NCI-H146 treated with DMSO at 0.1 percent for 48 hours (cell line): ENCODE measurements around the gene KDM2B.
A peak's percentile ranks its signal among the peaks of the same experiment; 100 is the strongest.
"Not testable (repeated sequence)": the region's sequence is repeated elsewhere in the genome, so short reads cannot be mapped to it uniquely, and the experiment has no call there.

ENCODE experiments used
- DNase-seq: peaks from one replicate; lab custom pipeline; 2025; ENCODE audit not compliant: unreplicated experiment; lab: John Stamatoyannopoulos, UW

The KDM2B gene

GRCh38 chr12:121584885-121585284 is 4.1 kb upstream of the KDM2B start:
- DNase-seq = not testable (repeated sequence)

DNA sequence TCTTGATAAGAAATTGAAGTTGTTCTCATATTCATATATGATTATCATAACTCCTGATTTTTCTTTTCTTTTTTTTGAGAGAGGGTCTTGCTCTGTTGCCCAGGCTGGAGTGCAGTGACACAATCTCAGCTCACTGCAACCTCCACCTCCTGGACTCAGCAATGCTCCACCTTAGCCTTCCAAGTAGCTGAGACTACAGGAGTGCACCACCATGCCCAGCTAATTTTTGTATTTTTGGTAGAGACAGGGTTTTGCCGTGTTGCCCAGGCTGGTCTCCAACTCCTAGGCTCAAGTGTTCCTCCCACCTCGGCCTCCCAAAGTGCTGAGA is 2.5 kb upstream of the KDM2B start:
- DNase-seq = not testable (repeated sequence)

GRCh38 chr12:121582583-121583333 is 1.9 kb upstream of the KDM2B start:
- no peak for DNase-seq

GRCh38 chr12:121581686-121582429 is 1.0 kb upstream of the KDM2B start:
- DNase-seq = no peak

DNA sequence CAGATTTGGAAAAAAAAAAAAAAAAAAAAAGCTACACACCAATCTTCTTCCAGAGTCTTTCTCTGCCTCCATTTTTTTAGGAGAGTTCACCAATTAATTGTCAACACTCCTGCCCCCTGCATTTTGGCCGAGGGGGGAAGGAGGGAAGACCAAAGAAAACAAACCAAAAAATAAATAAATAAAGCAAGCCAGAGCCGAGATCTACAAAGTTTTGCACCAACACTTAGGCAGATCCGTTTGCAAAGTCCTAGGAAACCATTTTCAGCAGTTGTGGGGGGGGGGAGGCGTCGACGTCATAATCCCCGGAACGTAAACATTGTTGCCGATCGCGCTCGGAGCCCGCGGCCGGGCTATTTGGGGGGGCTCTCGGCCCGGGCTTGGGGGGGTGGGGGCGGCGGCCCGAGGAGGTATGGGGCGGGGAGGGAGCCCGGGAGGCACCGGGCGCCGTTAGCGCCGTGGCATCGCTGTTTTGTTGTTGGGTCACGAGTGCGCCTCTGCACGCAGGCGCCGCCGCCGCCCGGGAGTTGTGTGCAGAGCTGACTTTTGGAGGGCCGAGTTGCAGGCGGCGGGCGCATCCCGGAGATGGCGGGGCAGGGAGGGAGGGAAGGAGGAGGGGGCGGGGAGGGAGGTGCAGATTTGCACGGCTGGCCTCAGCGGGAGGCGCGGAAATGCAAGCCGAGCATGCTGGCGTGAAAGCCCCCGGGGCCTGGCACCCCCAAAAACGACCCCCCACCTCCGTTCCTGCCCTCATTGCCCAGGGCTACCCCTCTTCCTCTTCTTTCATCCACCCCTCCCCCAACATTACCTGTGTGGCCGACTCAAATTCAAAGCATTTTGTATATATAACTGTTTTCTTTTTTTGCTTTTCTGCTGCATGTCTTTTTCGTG is 598 bp downstream of the KDM2B start:
- peak; percentile 32 for DNase-seq

- DNase-seq = no peak
These were observed 1.5 kb downstream of the KDM2B start for GRCh38 chr12:121579190-121579791.

DNA sequence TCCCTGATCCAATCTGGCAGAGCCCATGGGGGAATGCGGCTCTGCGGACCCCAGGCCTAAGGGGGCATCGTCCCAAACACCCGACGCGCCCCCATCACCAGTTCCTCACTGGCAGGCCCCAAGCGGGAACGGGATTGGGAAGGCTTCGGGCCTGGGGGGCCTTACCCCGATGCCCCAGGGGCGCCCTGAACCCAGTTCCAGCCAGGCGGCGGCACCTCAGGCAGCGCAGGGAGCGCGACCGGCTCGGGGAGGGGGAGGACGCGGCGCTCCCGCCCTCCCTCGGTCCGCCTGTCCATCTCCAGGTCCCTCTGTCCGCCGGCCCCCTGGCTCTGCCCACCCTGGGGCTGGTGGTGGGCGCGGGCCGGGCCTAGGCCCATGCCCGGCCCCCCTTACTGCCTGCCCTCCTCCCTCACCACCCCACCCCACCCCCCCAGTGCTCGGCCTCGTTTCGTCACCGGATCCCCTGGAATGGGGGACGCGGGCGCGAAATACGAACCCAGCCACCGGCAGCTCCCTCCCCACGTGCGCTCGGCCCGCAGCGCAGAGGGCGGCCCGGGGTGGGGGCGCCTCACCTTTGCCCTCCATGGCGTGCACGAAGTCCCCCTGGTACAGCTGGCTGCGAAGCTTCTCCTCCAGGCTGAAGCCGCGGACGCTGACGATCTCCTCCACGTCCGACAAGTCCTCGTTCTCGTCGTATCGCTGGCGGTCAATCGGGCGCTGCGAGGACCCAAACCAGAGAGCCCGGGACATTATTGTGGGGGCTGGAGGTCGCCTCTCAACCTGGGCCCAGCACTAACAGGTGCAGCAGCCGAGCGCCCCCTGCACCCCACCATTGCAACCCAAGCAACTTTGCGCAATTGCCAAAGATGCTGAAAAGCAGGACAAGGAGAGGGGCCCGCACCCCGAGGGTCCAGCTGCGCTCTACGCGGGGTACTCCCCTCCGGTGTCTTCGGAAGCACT is 2.3 kb downstream of the KDM2B start:
- no peak for DNase-seq

DNA sequence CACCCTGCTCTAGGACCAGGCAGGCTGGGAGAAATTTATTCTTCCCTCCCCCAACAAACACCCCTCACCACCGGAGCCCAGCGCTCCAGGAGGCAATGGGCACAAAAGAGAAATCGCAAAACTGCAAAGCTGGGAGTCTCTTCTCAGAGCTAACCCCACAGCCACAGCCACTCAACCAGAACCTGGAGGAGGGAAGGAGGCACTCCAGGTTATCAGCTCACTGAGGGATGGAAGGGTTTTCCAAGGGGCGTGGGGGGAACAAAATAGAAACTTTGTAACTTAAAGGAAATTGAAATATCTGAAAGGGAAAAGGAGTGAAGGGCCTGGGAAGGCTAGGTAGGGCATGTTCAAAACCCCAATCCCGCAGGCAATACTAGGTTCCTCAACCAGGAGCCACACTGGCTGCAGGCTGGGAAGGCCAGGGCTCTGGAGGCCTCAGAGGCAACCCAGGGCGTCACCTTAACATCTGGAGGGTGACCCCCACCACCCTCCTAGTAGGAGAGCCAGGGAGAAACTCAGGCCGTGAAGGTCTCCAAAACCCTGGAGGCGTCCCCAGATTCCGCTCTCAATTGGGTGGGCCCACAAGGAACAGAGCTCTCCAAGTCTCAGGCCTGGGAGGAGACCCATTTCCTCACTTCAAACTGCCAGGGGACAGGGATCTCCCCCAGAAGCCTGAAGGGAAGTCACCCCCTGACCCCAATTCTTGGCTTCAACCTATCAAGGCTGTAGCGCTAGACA is 3.2 kb downstream of the KDM2B start:
- DNase-seq = no peak

- no peak for DNase-seq
These were observed 3.9 kb downstream of the KDM2B start for GRCh38 chr12:121576851-121577391.

DNA sequence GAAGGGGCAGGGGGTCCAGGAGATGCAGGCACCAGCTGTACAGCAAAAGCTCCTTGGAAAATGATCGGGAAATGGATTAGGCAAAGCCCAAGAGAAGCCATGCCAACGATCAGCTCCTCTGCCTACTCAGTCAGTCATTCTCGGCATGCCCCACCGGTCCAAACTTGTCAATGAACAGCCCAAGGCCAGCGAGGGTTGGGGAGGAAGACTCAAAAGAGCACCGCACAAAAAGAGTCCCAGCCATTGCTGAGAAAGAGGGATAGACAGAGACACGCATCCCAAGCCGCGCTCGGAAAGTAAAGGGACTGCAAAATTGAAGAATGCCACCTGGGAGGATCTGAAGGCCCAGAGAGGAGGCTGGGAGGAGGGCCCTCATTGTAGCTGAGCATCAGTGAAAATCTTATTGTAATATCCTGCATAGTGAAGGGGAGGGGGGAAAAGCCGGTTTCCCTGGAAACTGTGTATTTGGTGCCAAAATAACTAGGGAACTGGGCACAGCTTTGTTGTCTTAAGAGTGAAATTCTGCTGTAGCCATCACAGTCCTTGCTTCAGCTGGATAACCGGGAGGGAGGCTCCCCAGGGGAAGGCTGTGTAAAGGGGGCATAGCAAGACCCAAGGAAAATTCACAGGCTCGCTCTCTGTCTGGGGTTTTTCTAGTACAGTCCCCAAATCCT is 4.7 kb downstream of the KDM2B start:
- no peak for DNase-seq

DNA sequence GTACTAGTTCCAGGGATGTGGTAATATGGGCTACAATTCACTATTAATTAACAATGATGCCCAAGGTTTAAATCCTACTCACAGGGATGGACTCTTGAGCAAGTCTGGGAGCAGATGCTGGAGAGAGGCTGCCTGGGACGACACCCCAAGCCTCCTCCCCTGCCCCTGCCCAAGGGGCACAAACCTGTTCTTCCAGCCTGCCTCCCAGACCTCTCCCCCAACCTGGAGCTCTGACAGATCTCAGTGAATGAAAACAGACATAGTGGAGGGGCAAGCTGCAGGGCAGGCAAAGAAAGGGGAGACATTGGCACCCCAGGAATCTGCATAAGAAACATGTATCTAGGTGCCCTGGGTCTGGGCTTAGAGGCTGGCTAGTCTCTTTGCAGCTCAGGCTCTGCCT is 5.8 kb downstream of the KDM2B start:
- DNase-seq = no peak

DNA sequence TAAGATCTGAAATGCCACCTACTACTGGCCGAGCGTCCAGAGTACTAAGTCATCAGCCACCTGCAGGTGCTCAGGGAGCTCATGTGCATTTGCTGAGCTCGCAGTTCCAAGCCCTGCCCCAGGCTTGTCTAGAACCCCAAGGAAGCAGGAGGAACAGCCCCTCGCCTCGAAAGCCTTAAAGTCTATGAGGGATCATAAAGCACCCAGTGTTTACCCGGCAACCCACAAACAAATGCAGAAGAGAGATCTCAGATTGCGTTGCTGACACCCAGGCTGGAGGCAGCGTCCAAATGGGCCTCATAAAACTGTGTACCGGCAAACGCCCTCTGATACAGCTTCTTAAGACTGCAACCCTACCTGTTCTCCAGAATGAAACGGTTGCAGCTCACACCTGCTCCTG is 6.8 kb downstream of the KDM2B start:
- no peak for DNase-seq

GRCh38 chr12:121571920-121572319 is 8.9 kb downstream of the KDM2B start:
- DNase-seq = no peak

DNA sequence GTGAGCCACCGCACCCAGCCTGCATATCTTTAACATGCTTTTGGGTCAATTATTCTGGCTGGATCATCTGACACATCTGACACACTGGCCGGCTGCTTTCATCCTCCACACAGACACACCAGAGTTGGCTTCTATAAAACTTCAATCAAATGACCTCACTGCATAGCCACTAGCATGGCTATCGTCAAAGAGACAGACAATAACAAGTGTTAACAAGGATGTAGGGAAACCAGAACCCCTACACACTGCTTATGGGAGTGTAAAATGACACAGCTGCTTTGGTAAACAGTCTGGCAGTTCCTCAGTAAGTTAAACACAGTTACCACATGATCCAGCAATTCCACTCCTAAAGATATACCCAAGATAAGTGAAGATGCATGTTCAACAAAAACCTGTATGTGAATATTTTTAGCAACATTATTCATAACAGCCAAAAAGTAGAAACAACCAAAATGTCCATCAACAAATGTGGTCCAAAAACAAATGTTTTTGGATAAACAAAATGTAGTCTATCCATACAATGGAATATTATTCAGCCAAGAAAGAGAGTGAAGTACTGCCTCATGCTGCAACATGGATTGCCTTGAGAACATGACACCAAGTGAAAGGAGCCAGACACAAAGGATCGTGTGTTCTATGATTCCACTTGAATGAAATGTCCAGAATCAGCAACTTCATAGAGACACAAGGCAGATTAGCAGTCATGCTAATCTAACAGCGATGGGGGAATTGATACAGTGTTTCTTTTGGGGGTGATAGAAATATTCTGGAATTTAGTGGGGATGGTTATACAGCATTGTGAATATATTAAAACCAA is 10.1 kb downstream of the KDM2B start:
- no peak for DNase-seq

DNA sequence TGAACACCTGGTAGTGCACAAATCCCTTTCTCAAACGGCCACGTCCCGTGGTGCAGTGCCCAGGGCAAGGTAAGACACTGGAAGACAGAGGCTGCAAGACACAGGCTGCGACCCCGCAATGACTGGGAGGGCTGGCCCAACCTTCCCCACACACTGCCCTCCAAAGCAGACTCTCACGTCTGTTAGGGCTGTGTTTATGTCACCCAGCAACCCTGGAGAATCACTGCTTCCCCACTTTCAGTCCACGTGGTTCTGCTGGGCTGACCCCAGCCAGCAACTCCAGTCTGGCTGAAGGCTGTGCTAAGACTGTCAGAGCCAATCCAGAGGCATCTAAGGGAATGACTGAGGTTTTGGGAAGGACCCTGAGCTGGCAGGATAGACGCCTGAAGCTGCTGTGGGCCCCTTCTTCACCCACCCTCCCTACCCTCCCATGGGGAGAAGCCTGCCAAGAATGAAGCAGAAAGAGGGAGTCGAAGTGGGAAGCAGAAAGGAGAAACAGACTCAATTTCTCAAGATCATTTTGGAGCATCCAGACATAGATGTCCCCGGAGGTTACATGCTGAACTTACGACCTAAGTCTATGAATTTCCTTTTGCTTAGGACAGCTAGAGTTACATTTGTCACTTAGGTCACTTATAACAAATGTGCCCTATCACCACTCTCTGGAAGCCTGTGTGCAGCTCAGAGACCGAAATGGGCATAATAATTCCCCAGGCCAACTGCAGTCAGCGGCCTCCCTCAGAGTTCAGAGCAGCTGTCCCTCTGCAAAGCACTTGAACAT is 11.7 kb downstream of the KDM2B start:
- no peak for DNase-seq

GRCh38 chr12:121568518-121568917 is 12.3 kb downstream of the KDM2B start:
- no peak for DNase-seq

GRCh38 chr12:121565076-121565475 is 15.7 kb downstream of the KDM2B start:
- DNase-seq = no peak
